CMK (cell line): ENCODE measurements around the gene SLC30A3.
"Not testable (repeated sequence)": the region's sequence is repeated elsewhere in the genome, so short reads cannot be mapped to it uniquely, and the experiment has no call there.

Source experiments
- DNase-seq: peaks from one replicate; pipeline ENCODE4 v3.0.0-alpha.2; 2010; ENCODE audit warnings: low read depth

SLC30A3 gene

GRCh38 chr2:27262379-27263286 lies at the start of gene SLC30A3:
Gene SLC30A3 (minus strand): TSS chr2:27263047. CDS start chr2:27262906, 141 bp downstream.
- DNase-seq = no peak

GRCh38 chr2:27312152-27312551 lies 49.3 kb upstream of the SLC30A3 start:
- DNase-seq = no peak

- DNase-seq = no peak
These were observed 46.8 kb upstream of the SLC30A3 start for GRCh38 chr2:27309651-27310050.

GRCh38 chr2:27308359-27308881 lies 45.6 kb upstream of the SLC30A3 start, which contains the start of gene UCN:
Gene UCN (minus strand): TSS chr2:27308445. CDS start chr2:27307895, 550 bp downstream.
- no peak for DNase-seq

- DNase-seq = no peak
These were observed 44.9 kb upstream of the SLC30A3 start for GRCh38 chr2:27307545-27308358.

- DNase-seq = no peak
These were observed 44.4 kb upstream of the SLC30A3 start for GRCh38 chr2:27307287-27307544.

- no peak for DNase-seq
These were observed 43.9 kb upstream of the SLC30A3 start for GRCh38 chr2:27306573-27307286.

GRCh38 chr2:27306136-27306535 lies 43.3 kb upstream of the SLC30A3 start:
- no peak for DNase-seq

- no peak for DNase-seq
These were observed 42.7 kb upstream of the SLC30A3 start for GRCh38 chr2:27305516-27305915.

- no peak for DNase-seq
These were observed 41.8 kb upstream of the SLC30A3 start for GRCh38 chr2:27304488-27305240.

GRCh38 chr2:27303093-27304025 lies 40.5 kb upstream of the SLC30A3 start:
- DNase-seq = peak; percentile 52

GRCh38 chr2:27300606-27301005 lies 37.8 kb upstream of the SLC30A3 start:
- DNase-seq = not testable (repeated sequence)

- no peak for DNase-seq
These were observed 35.7 kb upstream of the SLC30A3 start for GRCh38 chr2:27298391-27299080.

- no peak for DNase-seq
These were observed 34.3 kb upstream of the SLC30A3 start for GRCh38 chr2:27297195-27297594.

GRCh38 chr2:27296481-27296880 lies 33.6 kb upstream of the SLC30A3 start:
- no peak for DNase-seq

- no peak for DNase-seq
These were observed 32.1 kb upstream of the SLC30A3 start for GRCh38 chr2:27294928-27295327.

- no peak for DNase-seq
These were observed 29.0 kb upstream of the SLC30A3 start for GRCh38 chr2:27291865-27292264.

- DNase-seq = no peak
These were observed 27.7 kb upstream of the SLC30A3 start for GRCh38 chr2:27290549-27290948.

- no peak for DNase-seq
These were observed 25.8 kb upstream of the SLC30A3 start for GRCh38 chr2:27288610-27289009.

GRCh38 chr2:27285481-27285880 lies 22.6 kb upstream of the SLC30A3 start:
- no peak for DNase-seq
